Fibroblast of lung (primary cell): ENCODE results near the gene PRXL2A. TPM values are rescaled to one million over a fixed set of nuclear protein-coding genes. Genes with fewer than 3 reads are reported as not detected.
"Not testable (repeated sequence)": the region's sequence is repeated elsewhere in the genome, so short reads cannot be mapped to it uniquely, and the experiment has no call there.

Experiments used
- DNase-seq, 2 donors: peaks; one replicate each; pipeline versions ENCODE4 v3.0.0 to v3.0.0-alpha.2; 2010; ENCODE audit warnings: low read depth in 2 of 2
- H2AFZ ChIP-seq: 2 replicates; pipeline ENCODE4 v1.5.1; 2012; ENCODE audit warnings: low read length, control low read depth, inconsistent platforms
- H3K27ac ChIP-seq: 2 replicates; pipeline ENCODE4 v1.5.1; 2011; ENCODE audit warnings: low read length, control low read depth; ENCODE audit not compliant: insufficient read depth
- H3K27me3 ChIP-seq: 2 replicates; pipeline ENCODE4 v1.5.1; 2011; ENCODE audit warnings: mild to moderate bottlenecking, low read length; ENCODE audit not compliant: control insufficient read depth, insufficient read depth
- H3K36me3 ChIP-seq: 2 replicates; pipeline ENCODE4 v1.5.1; 2011; ENCODE audit warnings: low read length; ENCODE audit not compliant: control insufficient read depth, insufficient read depth
- H3K4me1 ChIP-seq: 2 replicates; pipeline ENCODE4 v1.5.1; 2011; ENCODE audit warnings: low read length; ENCODE audit not compliant: control insufficient read depth, insufficient read depth; ENCODE audit errors: extremely low read depth
- H3K4me2 ChIP-seq: 2 replicates; pipeline ENCODE4 v1.5.1; 2011; ENCODE audit warnings: low read length, control low read depth; ENCODE audit not compliant: insufficient read depth; ENCODE audit errors: extremely low read depth
- H3K4me3 ChIP-seq, 4 experiments: fragments of 200-600 bp in 1 of 4; sonication (generic) in 1 of 4; replicated peaks in 1 of 4; 2 replicates each; pipeline ENCODE4 v1.5.1; 2011 to 2016; ENCODE audit warnings: low read length in 4 of 4, low read depth in 3 of 4, mild to moderate bottlenecking in 3 of 4, control low read depth in 2 of 4, inconsistent platforms in 1 of 4, mixed read lengths in 1 of 4; ENCODE audit not compliant: insufficient read depth in 1 of 4; ENCODE audit errors: control extremely low read depth in 1 of 4
- H3K79me2 ChIP-seq: 2 replicates; pipeline ENCODE4 v1.5.1; 2012; ENCODE audit warnings: mild to moderate bottlenecking, low read length, inconsistent platforms; ENCODE audit not compliant: control insufficient read depth, insufficient read depth
- H3K9ac ChIP-seq: 2 replicates; pipeline ENCODE4 v1.5.1; 2011; ENCODE audit warnings: mild to moderate bottlenecking, low read length, control low read depth; ENCODE audit not compliant: insufficient read depth
- H3K9me3 ChIP-seq: 2 replicates; pipeline ENCODE4 v1.5.1; 2012; ENCODE audit warnings: low read depth, low read length; ENCODE audit not compliant: control insufficient read depth, insufficient read depth
- H4K20me1 ChIP-seq: 2 replicates; pipeline ENCODE4 v1.5.1; 2011; ENCODE audit warnings: low read length; ENCODE audit not compliant: control insufficient read depth, insufficient read depth; ENCODE audit errors: extremely low read depth
- EZH2 ChIP-seq: IDR thresholded peaks from 2 replicates; pipeline ENCODE4 v1.5.1; 2012; ENCODE audit warnings: low read length, control low read depth, mild to moderate bottlenecking; ENCODE audit errors: missing control alignments
- polyA plus RNA-seq, 2 donors: library from polyadenylated mRNA; depleted of rRNA in 1 of 2; stranded (reverse) in 1 of 2; unstranded in 1 of 2; fragments of >200 nt; gene quantifications; 2 replicates each; pipeline ENCODE4 v1.2.1, GENCODE V29; 2011 to 2012; ENCODE audit warnings: missing spikeins in 1 of 2
- total RNA-seq: library from RNA; depleted of rRNA; stranded (reverse); fragments of >200 nt; gene quantifications from 2 replicates; pipeline ENCODE4 v1.2.1, GENCODE V29; 2014
- TF ChIP-seq, protein P1 (sequence below), 2 donors: IDR thresholded peaks in 1 of 2; conservative IDR thresholded peaks in 1 of 2; 1 replicate in 1 of 2; 2 replicates in 1 of 2; pipeline ENCODE4 v1.5.1; 2011 to 2012; ENCODE audit warnings: low read length in 2 of 2, control low read depth in 1 of 2, inconsistent platforms in 1 of 2, low read depth in 1 of 2, mild to moderate bottlenecking in 1 of 2

The PRXL2A gene
- total and polyA plus RNA-seq, 2 donors (not counting 1 experiment from before 2014, with no cell fraction given): 1.6 to 19.2 TPM

DNA sequence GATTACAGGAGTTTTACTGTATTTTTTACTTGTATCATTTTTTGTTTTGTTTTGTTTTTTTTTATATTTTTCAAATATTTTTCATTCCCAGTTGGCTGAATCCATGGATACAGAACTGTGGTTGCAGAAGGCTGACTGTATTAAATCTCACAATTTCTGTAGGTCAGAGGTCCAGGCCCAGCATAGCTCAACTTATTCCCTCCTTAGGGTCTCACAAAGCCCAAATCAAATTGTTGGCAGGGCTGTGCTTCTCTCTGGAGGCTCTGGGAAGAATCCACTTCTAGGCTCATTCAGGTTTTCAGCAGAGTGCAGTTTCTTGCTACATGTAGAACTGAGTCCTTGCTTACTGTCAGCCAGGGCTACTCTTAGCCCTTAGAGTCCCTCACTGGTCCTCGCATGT lies 68.3 kb downstream of the PRXL2A start:
- Histone ChIP-seq H3K4me2 (no peak overlapping the region), H3K27ac (no peak overlapping the region)

DNA sequence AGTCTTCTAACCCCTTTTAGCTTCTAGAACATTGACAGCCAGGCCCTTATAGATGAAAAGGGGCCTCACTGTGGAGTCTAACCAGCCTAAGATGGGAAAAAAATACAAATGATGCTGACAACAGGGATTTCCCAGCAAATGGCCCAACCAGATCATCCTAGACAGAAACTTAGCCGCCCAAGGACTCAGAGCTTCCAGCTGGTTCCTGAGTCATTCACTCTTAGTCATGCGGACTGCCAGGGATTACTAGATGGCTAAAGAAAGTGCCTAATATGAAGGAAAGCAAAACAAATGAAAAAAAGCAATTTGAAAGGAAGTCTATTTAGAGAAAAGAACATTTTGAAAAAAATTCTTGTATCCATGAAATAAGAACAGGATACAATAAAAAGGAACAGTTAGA lies 69.5 kb downstream of the PRXL2A start:
- peaks cover 21% of the 10 kb centered on the region for H3K4me1 ChIP-seq
- TF ChIP-seq, protein P1, sequence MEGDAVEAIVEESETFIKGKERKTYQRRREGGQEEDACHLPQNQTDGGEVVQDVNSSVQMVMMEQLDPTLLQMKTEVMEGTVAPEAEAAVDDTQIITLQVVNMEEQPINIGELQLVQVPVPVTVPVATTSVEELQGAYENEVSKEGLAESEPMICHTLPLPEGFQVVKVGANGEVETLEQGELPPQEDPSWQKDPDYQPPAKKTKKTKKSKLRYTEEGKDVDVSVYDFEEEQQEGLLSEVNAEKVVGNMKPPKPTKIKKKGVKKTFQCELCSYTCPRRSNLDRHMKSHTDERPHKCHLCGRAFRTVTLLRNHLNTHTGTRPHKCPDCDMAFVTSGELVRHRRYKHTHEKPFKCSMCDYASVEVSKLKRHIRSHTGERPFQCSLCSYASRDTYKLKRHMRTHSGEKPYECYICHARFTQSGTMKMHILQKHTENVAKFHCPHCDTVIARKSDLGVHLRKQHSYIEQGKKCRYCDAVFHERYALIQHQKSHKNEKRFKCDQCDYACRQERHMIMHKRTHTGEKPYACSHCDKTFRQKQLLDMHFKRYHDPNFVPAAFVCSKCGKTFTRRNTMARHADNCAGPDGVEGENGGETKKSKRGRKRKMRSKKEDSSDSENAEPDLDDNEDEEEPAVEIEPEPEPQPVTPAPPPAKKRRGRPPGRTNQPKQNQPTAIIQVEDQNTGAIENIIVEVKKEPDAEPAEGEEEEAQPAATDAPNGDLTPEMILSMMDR (conservative IDR thresholded peaks at IDR 0.05 in 1 of 2, IDR thresholded peaks at IDR 0.05 in 1 of 2; ENCODE audit: low read depth in 1 of 2, low read length in 2 of 2): no peak
- TF ChIP-seq EZH2: no peak
- peak overlapping the region; percentile 41 for H3K27ac ChIP-seq
- peaks cover 28% of the 10 kb centered on the region for H3K79me2 ChIP-seq
- no peak overlapping the region for H3K4me2 ChIP-seq
- no peaks in the 10 kb centered on the region for H3K36me3 ChIP-seq
- H3K9ac ChIP-seq: no peak overlapping the region
- H3K9me3 ChIP-seq: no peaks in the 10 kb centered on the region
- no peaks in the 10 kb centered on the region for H3K27me3 ChIP-seq
- DNase-seq: peak; percentile 92
- H3K4me3 ChIP-seq: no peak overlapping the region
- no peak overlapping the region for H2AFZ ChIP-seq
- H4K20me1 ChIP-seq: no peaks in the 10 kb centered on the region

More for the DNA sequence above, 68.3 kb downstream of the PRXL2A start:
- DNase-seq: no peak
- Histone ChIP-seq H2AFZ (no peak overlapping the region), H3K4me3 (no peak overlapping the region), H3K27me3 (no peaks in the 10 kb centered on the region), H3K36me3 (no peaks in the 10 kb centered on the region), H3K9ac (no peak overlapping the region), H3K79me2 (peaks cover 28% of the 10 kb centered on the region), H4K20me1 (no peaks in the 10 kb centered on the region), H3K9me3 (no peaks in the 10 kb centered on the region), H3K4me1 (peaks cover 26% of the 10 kb centered on the region)
- TF ChIP-seq, protein P1 (conservative IDR thresholded peaks at IDR 0.05 in 1 of 2, IDR thresholded peaks at IDR 0.05 in 1 of 2; ENCODE audit: low read depth in 1 of 2, low read length in 2 of 2): no peak
- TF ChIP-seq EZH2: no peak

DNA sequence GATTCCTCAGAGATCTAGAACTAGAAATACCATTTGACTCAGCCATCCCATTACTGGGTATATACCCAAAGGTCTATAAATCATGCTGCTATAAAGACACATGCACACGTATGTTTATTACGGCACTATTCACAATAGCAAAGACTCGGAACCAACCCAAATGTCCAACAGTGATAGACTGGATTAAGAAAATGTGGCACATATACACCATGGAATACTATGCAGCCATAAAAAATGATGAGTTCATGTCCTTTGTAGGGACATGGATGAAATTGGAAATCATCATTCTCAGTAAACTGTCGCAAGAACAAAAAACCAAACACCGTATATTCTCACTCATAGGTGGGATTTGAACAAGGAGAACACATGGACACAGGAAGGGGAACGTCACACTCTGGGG lies 72.0 kb downstream of the PRXL2A start:
- not testable (repeated sequence) for H3K4me1 ChIP-seq, DNase-seq, H3K4me3 ChIP-seq, H3K9ac ChIP-seq, H3K27ac ChIP-seq, H3K4me2 ChIP-seq, H3K27me3 ChIP-seq, H3K9me3 ChIP-seq, H3K36me3 ChIP-seq, H2AFZ ChIP-seq, H4K20me1 ChIP-seq
- peaks cover 18% of the 10 kb centered on the region for H3K79me2 ChIP-seq
